Mammary epithelial cell (primary cell): Measurements from ENCODE around the gene ASPRV1.

Source experiments
- EZH2 ChIP-seq: IDR thresholded peaks from 2 replicates; pipeline ENCODE4 v1.6.1; 2012; ENCODE audit warnings: low read length, inconsistent platforms, borderline replicate concordance
- TF ChIP-seq, protein P1 (sequence below), 2 donors: IDR thresholded peaks in 1 of 2; conservative IDR thresholded peaks in 1 of 2; 2 replicates each; pipeline ENCODE4 v1.5.1; 2011 to 2012; ENCODE audit warnings: inconsistent platforms in 2 of 2, low read length in 2 of 2, mild to moderate bottlenecking in 2 of 2, control low read depth in 1 of 2, low read depth in 1 of 2; ENCODE audit not compliant: insufficient read depth in 1 of 2; ENCODE audit errors: extremely low read depth in 1 of 2

DNA sequence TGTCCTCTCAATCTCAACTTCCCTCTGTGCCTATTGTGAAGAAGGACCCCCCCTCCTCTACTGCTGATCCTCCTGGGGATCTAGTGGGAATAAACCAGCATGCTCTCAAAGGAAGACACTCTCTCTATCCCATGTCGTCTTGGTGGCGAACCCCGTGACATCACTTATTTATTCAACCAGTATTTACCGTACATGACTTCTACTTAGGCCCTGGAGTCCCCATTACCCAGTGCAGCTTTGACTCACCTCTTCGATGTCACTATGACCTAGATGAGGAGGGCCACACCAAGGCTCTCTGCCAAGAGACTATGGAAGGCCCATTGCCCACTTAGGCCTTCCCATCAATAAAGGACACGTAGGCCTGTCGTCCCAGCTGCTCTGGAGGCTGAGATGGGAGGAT is 16.7 kb downstream of the ASPRV1 start:
- TF ChIP-seq, protein P1, sequence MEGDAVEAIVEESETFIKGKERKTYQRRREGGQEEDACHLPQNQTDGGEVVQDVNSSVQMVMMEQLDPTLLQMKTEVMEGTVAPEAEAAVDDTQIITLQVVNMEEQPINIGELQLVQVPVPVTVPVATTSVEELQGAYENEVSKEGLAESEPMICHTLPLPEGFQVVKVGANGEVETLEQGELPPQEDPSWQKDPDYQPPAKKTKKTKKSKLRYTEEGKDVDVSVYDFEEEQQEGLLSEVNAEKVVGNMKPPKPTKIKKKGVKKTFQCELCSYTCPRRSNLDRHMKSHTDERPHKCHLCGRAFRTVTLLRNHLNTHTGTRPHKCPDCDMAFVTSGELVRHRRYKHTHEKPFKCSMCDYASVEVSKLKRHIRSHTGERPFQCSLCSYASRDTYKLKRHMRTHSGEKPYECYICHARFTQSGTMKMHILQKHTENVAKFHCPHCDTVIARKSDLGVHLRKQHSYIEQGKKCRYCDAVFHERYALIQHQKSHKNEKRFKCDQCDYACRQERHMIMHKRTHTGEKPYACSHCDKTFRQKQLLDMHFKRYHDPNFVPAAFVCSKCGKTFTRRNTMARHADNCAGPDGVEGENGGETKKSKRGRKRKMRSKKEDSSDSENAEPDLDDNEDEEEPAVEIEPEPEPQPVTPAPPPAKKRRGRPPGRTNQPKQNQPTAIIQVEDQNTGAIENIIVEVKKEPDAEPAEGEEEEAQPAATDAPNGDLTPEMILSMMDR (conservative IDR thresholded peaks at IDR 0.05 in 1 of 2, IDR thresholded peaks at IDR 0.05 in 1 of 2; ENCODE audit: extremely low read depth in 1 of 2, insufficient read depth in 1 of 2, low read depth in 1 of 2, low read length in 2 of 2), result no peak
- no peak for TF ChIP-seq EZH2
